ENCODE measurements around the gene BRAT1. TPM values are rescaled to one million over a fixed set of nuclear protein-coding genes. Genes with fewer than 3 reads are reported as not detected.

Gene BRAT1
- total RNA-seq, 2 experiments from 2014 or later, result 24.1 to 24.5 TPM

- H3K27me3 Mint-ChIP-seq, result no peaks in the 10 kb centered on the region
- H3K36me3 ChIP-seq (ENCODE audit: insufficient read depth, low read length), result no peaks in the 10 kb centered on the region
- H3K4me3 Mint-ChIP-seq, result peak overlapping the region; percentile 83
- H3K27ac Mint-ChIP-seq, result no peak overlapping the region
- ChIA-PET POLR2A (interaction anchor here (0.7 to 1.5 kb wide), 4 partner anchors 31 to 72 kb away, joined by 3 to 5 read pairs (median 4); no protein-coding TSS in a partner anchor), CTCF (interaction anchor here (0.9 to 1.3 kb wide), 2 partner anchors 12 to 91 kb away, joined by 3 read pairs; no protein-coding TSS in a partner anchor)
- H3K9me3 ChIP-seq (ENCODE audit: control insufficient read depth in 1 of 2, insufficient read depth in 1 of 2, low read length in 2 of 2), result no peaks in the 10 kb centered on the region
- intact Hi-C loops (cut with DNase I, micrococcal nuclease), result loop anchor here (2.0 to 5.0 kb wide), 5 partner anchors 51 to 987 kb away; partner anchors contain the start of genes CHST12 (in 1 of the 2), EIF3B (in 1 of the 2), MAD1L1 (in 1 of the 2) and PSMG3 (in 1 of the 2)
- H3K36me3 Mint-ChIP-seq (ENCODE audit: low read depth), result no peaks in the 10 kb centered on the region
- peak overlapping the region; percentile 62 for H3K4me3 ChIP-seq (ENCODE audit: low read length)
- H3K9me3 Mint-ChIP-seq, result no peaks in the 10 kb centered on the region
- peaks cover 26% of the 10 kb centered on the region for H3K4me1 Mint-ChIP-seq (ENCODE audit: low read depth)
- DNase-seq, result peak in 4 of 14 experiments; percentile 28 to 68 (median 52)
- no peak for TF ChIP-seq CTCF (IDR thresholded peaks at IDR 0.05)
- H3K27ac ChIP-seq (ENCODE audit: low read depth in 1 of 2, low read length in 2 of 2), result peak overlapping the region in 1 of 2 donors; percentile 29
- peaks cover 32% of the 10 kb centered on the region for H3K4me1 ChIP-seq (ENCODE audit: insufficient read depth, low read length)
- H3K27me3 ChIP-seq (ENCODE audit: control insufficient read depth in 1 of 2, insufficient read depth in 2 of 2, low read length in 2 of 2), result no peaks in the 10 kb centered on the region
- ATAC-seq (ENCODE audit: poor library complexity), result peak; percentile 3
These were observed 4.1 kb upstream of the BRAT1 start for GRCh38 chr7:2559283-2559950.

GRCh38 chr7:2558629-2559282 lies 3.4 kb upstream of the BRAT1 start, which contains the start of gene IQCE:
Gene IQCE, plus strand, starts transcription at chr7:2558979. Its CDS starts 203 bp downstream, at chr7:2559182.
- Mint-ChIP-seq H3K36me3 (ENCODE audit: low read depth) (no peaks in the 10 kb centered on the region), H3K27me3 (no peaks in the 10 kb centered on the region), H3K4me3 (peak within 1 kb of the TSS; percentile 88), H3K4me1 (ENCODE audit: low read depth) (peaks cover 33% of the 10 kb centered on the region), H3K27ac (peak within 1 kb of the TSS; percentile 36), H3K9me3 (no peaks in the 10 kb centered on the region)
- Histone ChIP-seq H3K4me1 (ENCODE audit: insufficient read depth, low read length) (peaks cover 39% of the 10 kb centered on the region), H3K9me3 (ENCODE audit: control insufficient read depth in 1 of 2, insufficient read depth in 1 of 2, low read length in 2 of 2) (no peaks in the 10 kb centered on the region), H3K36me3 (ENCODE audit: insufficient read depth, low read length) (no peaks in the 10 kb centered on the region), H3K27me3 (ENCODE audit: control insufficient read depth in 1 of 2, insufficient read depth in 2 of 2, low read length in 2 of 2) (no peaks in the 10 kb centered on the region), H3K4me3 (ENCODE audit: low read length) (peak within 1 kb of the TSS; percentile 62), H3K27ac (ENCODE audit: low read depth in 1 of 2, low read length in 2 of 2) (peak within 1 kb of the TSS in 1 of 2 donors; percentile 29)
- intact Hi-C loops (cut with DNase I, micrococcal nuclease), result loop anchor here (2.0 to 5.0 kb wide), 5 partner anchors 50 to 986 kb away; partner anchors contain the start of genes CHST12 (in 1 of the 2), EIF3B (in 1 of the 2), MAD1L1 (in 1 of the 2) and PSMG3 (in 1 of the 2)
- DNase-seq (peak; percentile 78 to 93 (median 89)), ATAC-seq (ENCODE audit: poor library complexity) (peak; percentile 36)
- CTCF ChIA-PET, result interaction anchor here (0.9 to 1.3 kb wide), 2 partner anchors 12 to 90 kb away, joined by 3 read pairs; no protein-coding TSS in a partner anchor
- POLR2A ChIA-PET, result interaction anchor here (1.0 to 1.5 kb wide), 3 partner anchors 31 to 72 kb away, joined by 3 to 5 read pairs (median 5); no protein-coding TSS in a partner anchor
- no peak for TF ChIP-seq CTCF (IDR thresholded peaks at IDR 0.05)

GRCh38 chr7:2554661-2555111 lies 638 bp downstream of the BRAT1 start:
- Mint-ChIP-seq H3K4me3 (peak overlapping the region; percentile 93), H3K9me3 (no peaks in the 10 kb centered on the region), H3K27ac (peak overlapping the region; percentile 84), H3K4me1 (ENCODE audit: low read depth) (peaks cover 49% of the 10 kb centered on the region), H3K36me3 (ENCODE audit: low read depth) (peaks cover 21% of the 10 kb centered on the region), H3K27me3 (no peaks in the 10 kb centered on the region)
- Histone ChIP-seq H3K36me3 (ENCODE audit: insufficient read depth, low read length) (peaks cover 4% of the 10 kb centered on the region), H3K4me3 (ENCODE audit: low read length) (peak overlapping the region; percentile 84), H3K9me3 (ENCODE audit: control insufficient read depth in 1 of 2, insufficient read depth in 1 of 2, low read length in 2 of 2) (no peaks in the 10 kb centered on the region), H3K4me1 (ENCODE audit: insufficient read depth, low read length) (peaks cover 50% of the 10 kb centered on the region), H3K27me3 (ENCODE audit: control insufficient read depth in 1 of 2, insufficient read depth in 2 of 2, low read length in 2 of 2) (no peaks in the 10 kb centered on the region), H3K27ac (ENCODE audit: low read depth in 1 of 2, low read length in 2 of 2) (no peak overlapping the region)
- POLR2A ChIA-PET, result interaction anchor here (0.7 to 1.4 kb wide), 2 partner anchors 32 to 44 kb away, joined by 3 read pairs; no protein-coding TSS in a partner anchor
- no peak for TF ChIP-seq CTCF (IDR thresholded peaks at IDR 0.05)
- intact Hi-C loops (cut with DNase I, micrococcal nuclease), result loop anchor here in 1 of 2 experiments (1.0 to 5.0 kb wide), 7 partner anchors 26 to 982 kb away; partner anchors contain the start of genes CHST12, EIF3B, LFNG and MAD1L1
- DNase-seq, result peak in 1 of 14 experiments; percentile 34
- CTCF ChIA-PET, result no interaction called here
- no peak for ATAC-seq (ENCODE audit: poor library complexity)

Measured in CD4-positive, alpha-beta T cell (primary cell).